ENCODE data around the gene TSPYL6. TPM values are rescaled to one million over a fixed set of nuclear protein-coding genes. Genes with fewer than 3 reads are reported as not detected.

TSPYL6 gene
- total RNA-seq, 1 donor from 2014 or later, result not detected

DNA sequence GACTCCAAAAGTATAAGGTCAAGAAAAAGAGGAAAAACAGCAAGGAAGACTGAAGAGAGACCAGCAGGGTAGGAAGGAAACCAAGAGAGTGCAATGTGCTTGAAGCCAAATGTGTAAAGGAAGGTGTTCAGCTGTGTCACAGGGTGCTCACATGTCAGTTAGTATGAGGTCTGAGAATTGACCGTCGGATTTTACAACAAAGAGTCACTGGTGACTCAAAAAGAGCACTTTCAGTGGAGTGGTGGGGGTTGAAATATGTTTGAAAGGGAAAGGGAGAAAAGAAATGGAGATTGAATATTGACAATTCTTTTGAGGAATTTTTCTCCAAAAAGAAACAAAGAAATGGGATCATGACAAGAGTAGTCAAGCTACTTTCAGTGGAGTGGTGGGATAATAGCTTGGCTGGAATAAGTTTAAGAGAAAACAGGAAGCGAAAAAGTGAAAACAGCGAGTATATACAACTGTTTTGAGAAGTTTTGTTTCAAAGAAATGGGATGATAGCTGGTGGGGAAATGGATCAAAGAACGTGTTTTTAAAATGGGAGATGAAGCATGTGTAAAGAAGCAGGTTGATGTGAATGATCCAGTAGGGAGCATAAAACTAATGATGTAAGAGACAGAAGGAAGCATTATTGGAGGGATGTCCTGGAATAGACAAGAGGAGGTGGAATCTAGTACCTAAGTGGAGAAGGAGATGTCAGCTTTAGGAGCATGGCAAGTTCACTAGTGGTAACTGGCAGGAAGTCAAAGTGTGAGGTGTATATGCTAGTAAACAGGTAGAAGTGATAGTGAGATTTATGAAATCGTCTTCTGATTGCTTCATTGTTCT lies 3.6 kb upstream of the TSPYL6 start:
- intact Hi-C loops (cut with micrococcal nuclease), result no loop called here
- no peak for ATAC-seq
- DNase-seq, result no peak

DNA sequence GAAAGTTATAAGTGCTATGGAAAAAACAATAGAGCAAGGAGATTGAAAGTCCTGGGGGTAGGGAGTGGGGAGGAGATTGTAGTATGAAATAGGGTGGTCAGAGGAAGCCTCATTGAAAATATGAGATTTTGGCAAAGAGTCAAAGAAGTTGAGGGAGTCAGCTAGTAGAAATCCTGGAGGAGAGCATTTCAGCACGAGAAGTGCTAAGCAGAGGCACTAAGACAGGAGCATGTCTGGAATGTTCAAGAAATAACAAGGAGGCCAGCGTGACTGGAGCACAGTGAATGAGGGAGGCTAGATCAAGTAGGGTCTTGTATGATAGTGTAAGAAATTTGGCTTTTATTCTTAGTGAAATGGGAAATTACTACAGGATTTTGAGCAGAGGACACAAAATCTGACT lies 2.1 kb upstream of the TSPYL6 start:
- DNase-seq (no peak), ATAC-seq (no peak)
- intact Hi-C loops (cut with micrococcal nuclease), result no loop called here

DNA sequence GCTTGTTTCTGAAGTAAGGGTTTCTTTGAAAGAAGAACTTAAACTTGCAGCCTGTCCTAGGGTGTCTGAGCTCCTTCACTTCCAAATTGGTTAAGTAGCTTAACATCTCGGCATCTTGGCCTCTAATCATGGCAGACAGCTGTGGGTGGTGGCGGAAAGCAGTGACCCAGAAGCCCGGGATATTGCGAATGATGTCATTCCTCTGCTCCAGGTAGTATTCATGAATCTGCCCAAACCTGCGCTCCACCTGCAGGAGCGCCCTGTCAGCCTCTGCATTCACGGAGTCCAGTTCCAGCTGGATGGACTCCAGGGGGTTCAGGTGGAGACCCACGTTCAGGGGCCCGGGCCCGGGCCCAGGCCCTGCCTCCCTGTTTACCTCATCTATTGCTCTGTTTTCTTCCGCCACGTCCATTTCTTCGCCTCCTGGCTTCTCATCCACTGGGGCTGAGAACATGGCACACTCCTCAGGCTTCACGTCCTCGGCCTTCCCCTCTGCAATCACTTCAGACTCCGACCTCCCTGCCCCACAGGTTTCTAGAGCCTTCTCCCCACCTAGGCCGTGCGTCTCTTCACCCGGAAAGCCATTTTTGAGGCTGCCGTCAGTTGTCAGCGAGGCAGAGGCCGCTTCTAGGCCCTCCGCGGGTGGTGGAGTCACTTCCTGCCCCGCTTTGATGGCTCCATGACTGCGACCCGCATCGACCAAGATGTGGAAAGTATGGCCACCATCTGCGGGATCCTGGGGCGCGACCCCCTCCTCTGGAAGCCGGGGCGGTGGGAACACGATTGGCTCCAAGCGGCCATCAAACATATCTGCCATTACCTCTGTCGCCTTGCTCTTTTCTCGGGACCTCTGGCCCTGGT lies 569 bp downstream of the TSPYL6 start:
- intact Hi-C loops (cut with micrococcal nuclease), result no loop called here
- DNase-seq (no peak), ATAC-seq (no peak)

DNA sequence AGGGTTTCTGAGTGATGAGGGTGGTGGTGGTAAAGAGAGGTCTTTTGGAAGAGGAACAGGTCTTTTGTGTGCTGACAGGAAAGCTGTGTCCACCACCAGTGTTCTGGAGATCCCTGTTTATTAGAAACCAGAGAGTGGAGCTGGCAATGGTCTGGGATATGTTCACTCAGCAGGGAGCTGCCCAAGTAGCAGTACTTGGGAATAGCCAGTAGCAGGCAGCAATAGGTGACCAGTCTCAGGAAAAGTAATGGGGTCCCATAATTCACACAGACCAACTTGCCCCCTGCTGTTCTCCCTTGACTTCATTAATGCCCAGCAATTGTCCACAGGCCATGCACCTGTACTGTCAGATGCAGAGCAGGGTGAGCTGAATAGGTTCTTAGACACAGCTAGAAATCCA lies 1.8 kb downstream of the TSPYL6 start:
- intact Hi-C loops (cut with micrococcal nuclease), result no loop called here
- ATAC-seq (no peak), DNase-seq (no peak)

DNA sequence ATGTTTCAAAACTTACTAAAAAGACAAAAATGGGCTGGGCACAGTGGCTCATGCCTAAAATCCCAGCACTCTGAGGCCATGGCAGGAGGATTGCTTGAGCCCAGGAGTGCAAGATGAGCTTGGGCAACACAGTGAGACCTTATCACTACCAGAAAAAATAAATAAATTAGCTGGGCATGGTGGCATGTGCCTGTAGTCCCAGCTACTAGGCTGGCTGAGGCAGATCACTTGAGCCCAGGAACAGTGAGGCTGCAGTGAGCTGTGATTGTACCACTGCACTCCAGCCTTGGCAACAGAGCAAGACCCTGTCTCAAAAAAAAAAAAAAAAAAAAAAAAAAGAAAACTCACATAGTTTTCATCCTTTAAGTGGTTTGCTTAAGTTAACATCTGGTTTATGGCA lies 6.4 kb downstream of the TSPYL6 start:
- ATAC-seq, result peak; percentile 80
- intact Hi-C loops (cut with micrococcal nuclease), result no loop called here
- no peak for DNase-seq

DNA sequence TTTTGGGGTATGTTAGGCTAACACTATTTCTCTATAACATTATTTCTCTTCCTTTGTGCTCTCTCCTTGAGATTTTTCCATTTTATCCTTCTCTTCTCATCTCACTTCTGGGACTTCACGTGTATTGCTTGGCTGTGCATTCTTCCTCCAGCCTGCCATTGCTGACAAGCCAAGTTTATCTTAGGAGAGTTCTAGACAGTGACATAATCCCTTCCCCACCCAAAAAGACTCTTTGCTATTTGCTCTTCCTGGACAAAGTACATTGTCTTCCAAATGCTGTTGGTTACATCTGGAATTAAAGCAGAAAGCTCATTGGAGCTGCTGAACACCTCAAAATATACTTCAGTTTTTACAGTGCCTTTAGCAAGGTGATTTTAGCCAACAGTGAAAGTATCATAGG lies 8.9 kb downstream of the TSPYL6 start:
- peak; percentile 80 for ATAC-seq
- no peak for DNase-seq
- intact Hi-C loops (cut with micrococcal nuclease), result no loop called here

DNA sequence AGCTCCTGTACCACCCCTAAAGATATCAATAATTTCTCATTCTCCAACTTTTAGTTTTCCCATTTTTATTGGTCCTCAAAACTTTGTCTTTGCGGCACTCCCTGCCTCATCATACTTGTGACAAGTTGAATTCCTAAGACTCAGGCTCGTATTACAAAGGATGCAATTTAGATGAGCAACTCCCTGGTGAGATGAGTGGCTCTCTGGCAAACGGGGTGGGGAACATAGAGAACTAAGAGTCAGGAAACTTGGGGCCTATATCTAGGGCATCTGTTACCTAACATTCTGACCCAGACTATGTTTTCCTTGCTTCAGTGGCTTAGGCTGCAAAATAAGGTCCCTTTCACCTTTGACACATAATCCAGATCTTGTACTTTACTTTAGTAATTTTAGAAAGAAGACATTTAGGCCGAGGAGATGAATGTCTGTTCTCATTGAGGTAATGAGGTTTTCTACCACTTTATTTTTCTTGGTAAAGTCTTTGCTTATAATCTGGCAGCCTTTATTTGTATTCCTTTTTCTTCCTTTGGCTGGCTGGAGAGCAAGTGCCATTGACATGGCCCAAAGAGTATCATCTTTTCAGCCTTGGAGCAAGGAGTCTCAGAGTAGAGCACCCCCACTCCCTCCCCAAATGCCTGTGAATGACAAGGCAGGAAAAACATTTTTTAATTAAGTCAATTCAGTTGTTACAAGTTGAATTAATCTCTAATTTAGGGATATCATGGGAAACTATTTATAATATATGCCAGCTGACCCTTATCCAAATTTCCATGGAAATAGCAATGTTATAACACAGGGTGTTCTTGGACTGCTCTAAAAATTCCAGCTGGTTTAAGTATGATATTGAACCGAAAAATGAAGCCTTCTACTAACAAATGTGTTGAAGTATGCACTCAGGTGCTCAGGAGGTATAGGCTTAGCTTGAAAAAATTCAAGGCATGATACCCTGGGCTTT lies 15.2 kb downstream of the TSPYL6 start:
- peak; percentile 51 for DNase-seq
- intact Hi-C loops (cut with micrococcal nuclease), result no loop called here

DNA sequence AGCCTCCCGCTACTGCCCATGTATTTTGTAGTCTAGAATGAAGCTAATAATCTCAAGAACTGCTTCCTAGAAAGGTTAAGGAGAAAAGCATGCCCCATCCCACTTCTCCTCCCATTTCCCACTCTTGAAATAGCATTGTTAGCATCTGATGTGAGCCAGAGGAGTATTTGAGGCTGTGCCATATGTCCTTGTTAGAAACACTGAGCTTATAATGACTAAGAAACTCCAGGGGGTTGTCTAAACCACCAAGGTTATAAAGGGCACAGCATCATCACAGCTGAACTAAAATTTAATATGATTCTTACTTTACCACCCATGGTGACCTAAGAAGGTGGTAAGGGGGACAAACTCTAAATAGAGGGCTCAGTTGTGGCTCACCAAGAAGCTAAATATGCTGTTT lies 16.6 kb downstream of the TSPYL6 start:
- DNase-seq, result no peak
- intact Hi-C loops (cut with micrococcal nuclease), result no loop called here
- no peak for ATAC-seq

More for the DNA sequence above, 15.2 kb downstream of the TSPYL6 start:
- ATAC-seq, result peak; percentile 89

DNA sequence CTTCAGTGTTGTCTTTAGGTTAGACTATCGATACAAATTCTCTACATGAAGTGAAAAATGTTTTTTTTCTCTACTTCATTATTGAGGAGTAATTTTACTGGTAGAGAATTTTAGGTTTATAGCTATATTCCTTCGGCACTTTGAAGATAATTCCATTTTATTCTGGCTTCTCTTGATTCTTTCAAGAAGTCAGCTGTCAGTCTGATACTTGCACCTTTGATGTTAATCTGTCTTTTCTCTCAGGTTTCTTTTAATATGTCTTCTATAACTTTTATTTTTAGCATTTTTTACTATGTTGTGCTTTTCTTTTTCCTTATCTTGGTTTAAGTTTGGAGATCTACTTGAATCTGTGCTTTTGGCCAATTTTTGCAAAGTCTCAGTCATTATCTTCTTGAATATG lies 18.6 kb downstream of the TSPYL6 start:
- intact Hi-C loops (cut with micrococcal nuclease), result no loop called here
- ATAC-seq (no peak), DNase-seq (no peak)

DNA sequence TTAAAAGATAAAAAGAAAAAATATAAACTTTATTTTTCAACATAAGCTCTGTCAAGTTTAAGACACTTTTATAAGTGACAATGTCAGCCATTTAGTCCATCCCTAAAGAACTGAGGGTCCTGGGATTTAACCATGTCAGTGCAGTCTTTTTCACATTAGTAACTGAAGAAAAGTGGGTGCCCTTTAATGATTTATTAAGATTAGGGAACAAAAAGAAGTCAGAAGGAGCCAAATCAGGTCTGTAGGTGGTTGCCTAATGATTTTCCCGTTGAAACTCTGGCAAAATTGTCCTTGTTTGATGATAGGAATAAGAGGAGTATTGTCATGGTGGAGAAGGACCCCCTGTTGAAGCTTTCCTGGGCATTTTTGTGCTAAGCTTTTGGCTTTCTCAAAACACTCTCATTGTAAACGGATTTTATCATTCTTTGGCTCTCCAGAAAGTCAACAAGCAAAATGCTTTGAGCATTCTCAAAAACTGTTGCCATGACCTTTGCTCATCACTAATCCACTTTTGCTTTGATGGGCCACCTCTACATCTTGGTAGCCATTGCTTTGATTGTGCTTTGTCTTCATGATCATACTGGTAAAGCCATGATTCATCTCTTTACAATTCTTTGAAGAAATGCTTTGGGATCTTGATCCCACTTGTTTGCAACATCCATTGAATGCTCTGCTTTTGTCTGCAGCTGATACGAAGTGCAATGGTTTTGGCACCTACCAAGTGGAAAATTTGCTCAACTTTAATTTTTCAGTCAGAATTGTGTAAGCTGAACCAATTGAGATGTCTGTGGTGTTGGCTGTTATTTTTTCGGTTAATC lies 22.0 kb downstream of the TSPYL6 start:
- DNase-seq (no peak), ATAC-seq (no peak)

DNA sequence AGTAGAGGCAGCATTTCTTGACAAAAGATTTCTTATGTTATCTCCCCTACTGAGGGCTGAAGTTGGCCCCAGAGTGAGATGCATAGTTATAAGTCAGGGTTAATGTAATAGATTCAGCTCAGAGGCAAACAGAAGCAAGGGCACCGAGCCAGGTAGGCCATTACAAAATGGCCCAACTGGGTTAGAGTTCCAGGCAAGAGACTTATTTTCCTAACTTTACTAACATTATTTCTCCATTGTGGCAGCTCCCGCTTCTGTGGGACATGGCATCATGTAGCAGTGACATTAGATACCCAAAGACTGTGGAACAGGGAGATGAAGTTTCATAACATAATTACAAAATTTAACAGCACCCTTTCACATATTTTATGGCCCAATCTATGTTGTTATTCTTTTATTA lies 27.1 kb downstream of the TSPYL6 start:
- peak; percentile 45 for DNase-seq
- intact Hi-C loops (cut with micrococcal nuclease), result no loop called here
- ATAC-seq, result peak; percentile 33

More for the DNA sequence above, 22.0 kb downstream of the TSPYL6 start:
- intact Hi-C loops (cut with micrococcal nuclease), result no loop called here

DNA sequence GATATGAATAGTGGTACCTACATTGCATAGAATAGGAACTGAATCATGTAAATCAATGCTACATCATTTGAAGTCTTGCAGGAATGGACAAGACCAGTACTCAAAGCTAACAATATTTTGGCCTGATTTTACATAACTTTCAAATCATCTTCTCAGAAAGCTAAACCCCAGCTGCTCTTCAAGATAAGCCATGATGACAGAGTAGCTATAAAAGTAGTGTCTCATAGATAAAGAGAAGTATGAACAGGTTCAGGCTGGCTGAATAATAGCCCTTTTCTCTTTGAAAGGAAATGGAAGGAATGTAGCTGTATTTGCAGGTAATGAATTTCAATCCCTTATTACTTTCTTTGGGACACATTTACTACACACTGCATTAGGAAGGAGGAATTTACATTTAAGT lies 28.2 kb downstream of the TSPYL6 start:
- intact Hi-C loops (cut with micrococcal nuclease), result no loop called here
- ATAC-seq (no peak), DNase-seq (no peak)

DNA sequence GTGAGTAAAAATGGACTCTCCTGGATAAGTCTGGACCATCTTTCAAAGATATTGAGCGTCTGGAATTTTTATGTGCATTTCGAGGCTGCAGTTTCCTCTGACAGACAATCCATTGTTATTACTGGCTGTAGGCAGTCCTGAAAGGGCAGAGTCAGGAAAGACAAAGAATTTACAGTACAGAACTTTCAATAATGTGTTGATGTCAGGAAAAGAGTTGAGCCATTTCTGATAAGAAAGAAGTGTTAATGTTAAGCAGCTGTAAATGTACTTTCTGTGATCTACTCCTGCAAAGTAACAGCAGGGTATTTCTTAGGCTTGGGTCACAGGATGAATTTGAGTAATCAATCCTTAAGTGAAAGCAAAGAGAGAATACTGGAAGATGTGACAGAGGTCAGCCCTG lies 29.8 kb downstream of the TSPYL6 start:
- intact Hi-C loops (cut with micrococcal nuclease), result no loop called here
- peak; percentile 31 for ATAC-seq

DNA sequence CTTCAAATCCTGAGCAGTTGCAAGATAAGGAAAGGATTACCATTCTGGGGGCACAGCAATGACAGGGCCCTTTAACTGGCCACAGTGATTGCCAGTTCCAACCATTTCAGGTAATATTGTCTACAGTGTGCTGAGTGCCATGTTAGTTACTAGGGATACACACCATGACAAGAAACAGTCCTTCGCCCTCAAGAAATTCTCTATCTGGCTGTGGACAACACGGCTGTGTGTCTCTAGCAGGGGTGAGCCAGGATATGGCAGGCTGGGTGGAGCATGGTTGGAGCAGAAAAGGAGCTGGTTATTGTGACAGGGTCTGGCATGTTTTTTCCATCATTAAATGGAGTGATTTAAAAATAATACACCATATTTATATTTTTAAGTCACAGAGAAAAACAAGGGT lies 31.0 kb downstream of the TSPYL6 start:
- no peak for DNase-seq
- peak; percentile 46 for ATAC-seq
- intact Hi-C loops (cut with micrococcal nuclease), result no loop called here

More for the DNA sequence above, 29.8 kb downstream of the TSPYL6 start:
- DNase-seq, result no peak

DNA sequence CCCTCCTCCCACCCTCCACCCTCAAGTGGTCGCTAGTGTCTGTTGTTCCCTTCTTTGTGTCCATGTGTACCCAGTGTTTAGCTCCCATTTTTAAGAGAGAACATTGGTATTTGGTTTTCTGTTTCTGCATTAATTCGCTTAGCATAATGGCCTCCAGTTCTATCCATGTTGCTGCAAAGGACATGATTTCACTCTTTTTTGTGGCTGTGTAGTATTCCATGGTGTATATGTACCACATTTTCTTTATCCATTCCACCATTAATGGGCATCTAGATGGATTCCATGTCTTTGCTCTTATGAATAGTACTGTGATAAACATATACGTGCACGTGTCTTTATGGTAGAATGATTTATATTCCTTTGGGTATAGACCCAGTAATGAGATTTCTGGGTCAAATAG lies 42.9 kb downstream of the TSPYL6 start:
- DNase-seq (no peak), ATAC-seq (no peak)
- intact Hi-C loops (cut with micrococcal nuclease), result no loop called here

DNA sequence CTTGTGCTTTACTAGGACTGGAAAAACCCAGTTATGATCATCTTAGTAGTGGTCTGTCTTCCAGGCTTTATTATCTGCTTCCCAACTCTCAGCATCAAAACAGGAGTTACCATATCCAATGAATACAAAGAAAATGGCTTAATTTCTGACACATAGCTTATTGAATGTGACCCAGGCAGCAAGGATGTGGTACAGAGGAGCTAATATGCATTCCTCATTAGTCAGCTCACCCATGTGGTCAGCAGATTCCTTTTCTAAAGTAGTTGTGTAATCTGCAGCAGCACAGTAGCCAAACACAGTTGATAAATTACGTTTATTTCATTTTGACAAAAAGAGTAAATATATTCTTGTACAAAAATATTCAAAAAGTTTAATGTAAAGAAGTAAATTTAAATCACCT lies 43.6 kb downstream of the TSPYL6 start:
- intact Hi-C loops (cut with micrococcal nuclease), result no loop called here

DNA sequence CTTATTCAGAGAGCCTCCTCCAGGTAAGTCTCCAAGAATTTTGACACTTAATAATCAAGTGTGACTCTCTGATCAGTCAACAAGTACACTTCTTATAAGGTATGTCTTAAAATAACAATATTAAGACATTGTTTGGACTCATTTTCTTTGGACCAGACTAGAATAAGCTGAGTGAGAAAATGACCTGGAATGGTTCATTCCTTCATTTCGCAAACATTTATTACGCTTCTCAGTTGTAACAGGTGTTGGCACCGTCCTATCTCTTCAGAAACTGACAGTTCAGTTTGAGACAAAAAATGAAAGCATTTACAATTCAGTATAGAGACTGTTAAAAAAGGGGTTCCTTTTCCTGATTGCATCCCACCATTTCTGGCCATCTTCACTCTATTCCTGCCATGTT lies 46.6 kb downstream of the TSPYL6 start:
- intact Hi-C loops (cut with micrococcal nuclease), result loop anchor here (10.0 kb wide), 1 partner anchor 125 kb away; a partner anchor contains a TSS
- peak; percentile 50 for ATAC-seq
- DNase-seq, result no peak

More for the DNA sequence above, 43.6 kb downstream of the TSPYL6 start:
- ATAC-seq, result peak; percentile 76
- no peak for DNase-seq

Measured in left ventricle myocardium superior (tissue), 1 donor.